ENCODE data around the gene AVP.
A peak's percentile ranks its signal among the peaks of the same experiment; 100 is the strongest.
"Not testable (repeated sequence)": the region's sequence is repeated elsewhere in the genome, so short reads cannot be mapped to it uniquely, and the experiment has no call there.

AVP gene

GRCh38 chr20:3092611-3093379 is 8.3 kb upstream of the AVP start:
- Histone ChIP-seq H3K27me3 (ENCODE audit: control insufficient read depth, insufficient read depth, low read length) (peaks cover 40% of the 10 kb centered on the region), H3K4me1 (ENCODE audit: control insufficient read depth, insufficient read depth, low read length) (peaks cover 9% of the 10 kb centered on the region), H3K9ac (ENCODE audit: low read depth, low read length) (peak overlapping the region; percentile 41), H3K36me3 (ENCODE audit: insufficient read depth, low read length) (no peaks in the 10 kb centered on the region), H3K4me2 (ENCODE audit: low read length) (peak overlapping the region; percentile 82), H3K9me3 (replicated peaks; ENCODE audit: low read length) (no peaks in the 10 kb centered on the region), H3K4me3 (ENCODE audit: low read length) (peak overlapping the region; percentile 61)

- H3K4me2 ChIP-seq (ENCODE audit: low read length): no peak overlapping the region
- H3K9me3 ChIP-seq (replicated peaks; ENCODE audit: low read length): no peaks in the 10 kb centered on the region
- no peak overlapping the region for H3K9ac ChIP-seq (ENCODE audit: low read depth, low read length)
- peaks cover 40% of the 10 kb centered on the region for H3K27me3 ChIP-seq (ENCODE audit: control insufficient read depth, insufficient read depth, low read length)
- peaks cover 9% of the 10 kb centered on the region for H3K4me1 ChIP-seq (ENCODE audit: control insufficient read depth, insufficient read depth, low read length)
- no peaks in the 10 kb centered on the region for H3K36me3 ChIP-seq (ENCODE audit: insufficient read depth, low read length)
- no peak overlapping the region for H3K4me3 ChIP-seq (ENCODE audit: low read length)
These were observed 6.0 kb upstream of the AVP start for GRCh38 chr20:3090565-3090964.

- peaks cover 4% of the 10 kb centered on the region for H3K4me1 ChIP-seq (ENCODE audit: control insufficient read depth, insufficient read depth, low read length)
- no peak overlapping the region for H3K9ac ChIP-seq (ENCODE audit: low read depth, low read length)
- H3K4me2 ChIP-seq (ENCODE audit: low read length): no peak overlapping the region
- no peaks in the 10 kb centered on the region for H3K36me3 ChIP-seq (ENCODE audit: insufficient read depth, low read length)
- no peak overlapping the region for H3K4me3 ChIP-seq (ENCODE audit: low read length)
- peaks cover 54% of the 10 kb centered on the region for H3K27me3 ChIP-seq (ENCODE audit: control insufficient read depth, insufficient read depth, low read length)
- no peaks in the 10 kb centered on the region for H3K9me3 ChIP-seq (replicated peaks; ENCODE audit: low read length)
These were observed 3.5 kb upstream of the AVP start for GRCh38 chr20:3088031-3088430.

DNA sequence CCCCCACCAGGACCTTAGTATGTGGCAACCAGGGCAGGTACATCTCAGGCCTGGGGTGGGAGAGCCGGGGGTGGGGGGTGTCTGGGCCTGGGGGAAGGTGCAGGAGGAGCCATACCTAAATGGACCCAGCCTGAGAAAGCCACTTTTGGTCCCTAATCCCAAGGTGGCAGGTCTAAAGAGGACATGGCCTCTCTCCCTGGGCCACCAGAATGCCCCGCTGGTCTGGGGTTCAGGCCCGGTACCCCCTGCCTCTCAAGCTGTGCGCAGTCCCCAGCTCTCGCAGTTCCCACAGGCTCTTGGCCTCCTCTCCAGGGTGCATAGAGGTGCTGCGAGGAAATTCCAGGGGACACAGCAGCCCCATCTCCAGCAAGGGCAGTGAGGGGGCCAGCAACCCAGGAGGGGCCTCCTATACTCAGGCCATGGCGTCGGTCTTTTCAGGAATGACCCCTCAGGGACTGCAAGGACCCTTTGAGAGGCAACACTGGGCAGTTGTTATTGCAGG is 1.1 kb upstream of the AVP start:
- Histone ChIP-seq H3K4me2 (ENCODE audit: low read length) (no peak overlapping the region), H3K4me3 (ENCODE audit: low read length) (no peak overlapping the region), H3K9ac (ENCODE audit: low read depth, low read length) (no peak overlapping the region), H3K9me3 (replicated peaks; ENCODE audit: low read length) (no peaks in the 10 kb centered on the region), H3K4me1 (ENCODE audit: control insufficient read depth, insufficient read depth, low read length) (peaks cover 9% of the 10 kb centered on the region), H3K36me3 (ENCODE audit: insufficient read depth, low read length) (no peaks in the 10 kb centered on the region), H3K27me3 (ENCODE audit: control insufficient read depth, insufficient read depth, low read length) (peaks cover 55% of the 10 kb centered on the region)

GRCh38 chr20:3084986-3085360 is 449 bp upstream of the AVP start:
- H3K4me3 ChIP-seq (ENCODE audit: low read length): no peak overlapping the region
- peaks cover 53% of the 10 kb centered on the region for H3K27me3 ChIP-seq (ENCODE audit: control insufficient read depth, insufficient read depth, low read length)
- H3K9me3 ChIP-seq (replicated peaks; ENCODE audit: low read length): no peaks in the 10 kb centered on the region
- H3K4me1 ChIP-seq (ENCODE audit: control insufficient read depth, insufficient read depth, low read length): peaks cover 9% of the 10 kb centered on the region
- H3K36me3 ChIP-seq (ENCODE audit: insufficient read depth, low read length): no peaks in the 10 kb centered on the region
- H3K9ac ChIP-seq (ENCODE audit: low read depth, low read length): no peak overlapping the region
- no peak overlapping the region for H3K4me2 ChIP-seq (ENCODE audit: low read length)

DNA sequence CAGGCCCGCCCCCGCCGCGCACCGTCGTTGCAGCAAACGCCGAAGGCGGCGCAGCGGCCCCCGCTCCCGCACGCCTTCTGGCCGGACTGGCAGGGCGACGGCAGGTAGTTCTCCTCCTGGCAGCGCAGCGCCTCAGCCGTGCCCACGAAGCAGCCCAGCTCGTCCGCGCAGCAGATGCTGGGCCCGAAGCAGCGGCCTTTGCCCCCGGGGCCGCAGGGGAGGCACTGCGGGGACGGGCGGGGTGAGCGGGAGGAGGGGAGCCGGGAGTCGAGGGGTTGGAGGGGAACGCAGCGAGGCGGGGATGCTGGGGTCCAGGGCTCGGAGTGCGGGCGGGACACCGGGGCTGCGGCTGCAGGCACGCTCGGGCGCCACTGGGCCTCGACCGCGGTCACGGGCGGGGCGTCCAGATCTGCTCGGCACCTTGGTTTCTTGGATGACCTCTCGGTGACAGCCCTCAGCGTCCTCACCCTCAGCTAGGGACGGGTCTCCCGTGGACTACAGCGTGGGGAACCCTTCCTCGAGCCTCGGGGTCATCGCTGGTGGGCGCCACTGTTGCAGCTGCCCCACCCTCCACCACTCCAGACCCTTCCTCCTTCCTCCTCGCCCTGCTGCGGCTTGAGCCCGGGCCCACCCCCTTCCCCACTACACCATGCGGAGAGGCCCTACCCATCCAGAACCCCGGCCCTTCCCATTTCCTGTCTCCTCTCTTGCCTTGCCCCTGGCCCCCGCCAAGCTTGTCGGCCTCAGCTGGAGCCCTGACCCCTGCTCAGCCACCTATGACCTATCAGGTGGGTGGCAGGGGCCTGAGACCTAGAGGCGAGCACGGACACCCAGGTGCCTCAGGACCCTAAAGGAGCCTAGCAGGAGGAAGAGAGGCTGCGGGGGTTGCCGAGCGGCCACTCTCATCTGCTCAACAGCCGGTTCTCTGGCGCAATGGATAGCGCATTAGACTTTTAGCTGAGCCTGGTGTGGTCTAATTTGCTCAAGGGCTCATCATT is 1.3 kb downstream of the AVP start:
- H3K4me3 ChIP-seq (ENCODE audit: low read length): no peak overlapping the region
- no peak overlapping the region for H3K4me2 ChIP-seq (ENCODE audit: low read length)
- H3K27me3 ChIP-seq (ENCODE audit: control insufficient read depth, insufficient read depth, low read length): peaks cover 53% of the 10 kb centered on the region
- H3K9me3 ChIP-seq (replicated peaks; ENCODE audit: low read length): no peaks in the 10 kb centered on the region
- no peaks in the 10 kb centered on the region for H3K36me3 ChIP-seq (ENCODE audit: insufficient read depth, low read length)
- no peak overlapping the region for H3K9ac ChIP-seq (ENCODE audit: low read depth, low read length)
- peaks cover 9% of the 10 kb centered on the region for H3K4me1 ChIP-seq (ENCODE audit: control insufficient read depth, insufficient read depth, low read length)

- Histone ChIP-seq H3K4me3 (ENCODE audit: low read length) (no peak overlapping the region), H3K4me1 (ENCODE audit: control insufficient read depth, insufficient read depth, low read length) (peaks cover 9% of the 10 kb centered on the region), H3K4me2 (ENCODE audit: low read length) (peak overlapping the region; percentile 62), H3K9me3 (replicated peaks; ENCODE audit: low read length) (no peaks in the 10 kb centered on the region), H3K27me3 (ENCODE audit: control insufficient read depth, insufficient read depth, low read length) (peaks cover 56% of the 10 kb centered on the region), H3K36me3 (ENCODE audit: insufficient read depth, low read length) (no peaks in the 10 kb centered on the region), H3K9ac (ENCODE audit: low read depth, low read length) (no peak overlapping the region)
These were observed 2.1 kb downstream of the AVP start for GRCh38 chr20:3082306-3082951.

GRCh38 chr20:3081641-3082040 is 2.9 kb downstream of the AVP start:
- Histone ChIP-seq H3K4me2 (ENCODE audit: low read length) (no peak overlapping the region), H3K4me1 (ENCODE audit: control insufficient read depth, insufficient read depth, low read length) (peaks cover 9% of the 10 kb centered on the region), H3K9ac (ENCODE audit: low read depth, low read length) (no peak overlapping the region), H3K36me3 (ENCODE audit: insufficient read depth, low read length) (no peaks in the 10 kb centered on the region), H3K27me3 (ENCODE audit: control insufficient read depth, insufficient read depth, low read length) (peaks cover 56% of the 10 kb centered on the region), H3K9me3 (replicated peaks; ENCODE audit: low read length) (no peaks in the 10 kb centered on the region), H3K4me3 (ENCODE audit: low read length) (no peak overlapping the region)

GRCh38 chr20:3080939-3081388 is 3.6 kb downstream of the AVP start:
- Histone ChIP-seq H3K36me3 (ENCODE audit: insufficient read depth, low read length) (no peaks in the 10 kb centered on the region), H3K9me3 (replicated peaks; ENCODE audit: low read length) (no peaks in the 10 kb centered on the region), H3K27me3 (ENCODE audit: control insufficient read depth, insufficient read depth, low read length) (peaks cover 56% of the 10 kb centered on the region), H3K4me1 (ENCODE audit: control insufficient read depth, insufficient read depth, low read length) (peaks cover 9% of the 10 kb centered on the region), H3K4me3 (ENCODE audit: low read length) (no peak overlapping the region), H3K4me2 (ENCODE audit: low read length) (no peak overlapping the region), H3K9ac (ENCODE audit: low read depth, low read length) (no peak overlapping the region)

- Histone ChIP-seq H3K4me1 (ENCODE audit: control insufficient read depth, insufficient read depth, low read length) (peaks cover 9% of the 10 kb centered on the region), H3K9me3 (replicated peaks; ENCODE audit: low read length) (no peaks in the 10 kb centered on the region), H3K4me2 (ENCODE audit: low read length) (no peak overlapping the region), H3K36me3 (ENCODE audit: insufficient read depth, low read length) (no peaks in the 10 kb centered on the region), H3K27me3 (ENCODE audit: control insufficient read depth, insufficient read depth, low read length) (peaks cover 42% of the 10 kb centered on the region), H3K4me3 (ENCODE audit: low read length) (no peak overlapping the region), H3K9ac (ENCODE audit: low read depth, low read length) (no peak overlapping the region)
These were observed 6.8 kb downstream of the AVP start for GRCh38 chr20:3077618-3078134.

- not testable (repeated sequence) for H3K9me3 ChIP-seq (replicated peaks; ENCODE audit: low read length); H3K4me2 ChIP-seq (ENCODE audit: low read length); H3K36me3 ChIP-seq (ENCODE audit: insufficient read depth, low read length); H3K9ac ChIP-seq (ENCODE audit: low read depth, low read length); H3K4me3 ChIP-seq (ENCODE audit: low read length); H3K4me1 ChIP-seq (ENCODE audit: control insufficient read depth, insufficient read depth, low read length)
- H3K27me3 ChIP-seq (ENCODE audit: control insufficient read depth, insufficient read depth, low read length): peaks cover 43% of the 10 kb centered on the region
These were observed 9.2 kb downstream of the AVP start for GRCh38 chr20:3075315-3075714.
